NCI-H446 treated with DMSO at 0.1 percent for 48 hours (cell line): ENCODE measurements around the gene SLC39A10.
A peak's percentile ranks its signal among the peaks of the same experiment; 100 is the strongest.
"Not testable (repeated sequence)": the region's sequence is repeated elsewhere in the genome, so short reads cannot be mapped to it uniquely, and the experiment has no call there.

Experiments used
- DNase-seq: peaks from one replicate; lab custom pipeline; 2025; lab: John Stamatoyannopoulos, UW

SLC39A10 gene

DNA sequence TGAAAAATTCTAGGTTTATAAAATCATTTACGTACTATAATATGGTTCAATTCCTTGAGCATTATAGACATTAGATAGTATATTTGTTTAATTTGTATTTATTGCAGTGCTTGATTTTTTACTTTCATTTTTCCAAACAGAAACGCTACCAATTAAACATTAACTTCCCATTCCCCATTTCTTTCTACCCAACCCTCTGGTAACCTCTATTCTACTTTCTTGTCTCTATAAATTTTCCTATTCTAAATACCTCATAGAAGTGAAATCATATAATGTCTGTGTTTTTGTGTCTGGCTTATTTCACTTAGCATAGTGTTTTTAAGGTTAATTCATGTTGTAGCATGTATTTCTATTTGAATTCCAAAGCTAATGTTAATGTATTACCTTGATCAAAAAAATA, 11.6 kb upstream of the SLC39A10 start:
- DNase-seq: no peak

DNA sequence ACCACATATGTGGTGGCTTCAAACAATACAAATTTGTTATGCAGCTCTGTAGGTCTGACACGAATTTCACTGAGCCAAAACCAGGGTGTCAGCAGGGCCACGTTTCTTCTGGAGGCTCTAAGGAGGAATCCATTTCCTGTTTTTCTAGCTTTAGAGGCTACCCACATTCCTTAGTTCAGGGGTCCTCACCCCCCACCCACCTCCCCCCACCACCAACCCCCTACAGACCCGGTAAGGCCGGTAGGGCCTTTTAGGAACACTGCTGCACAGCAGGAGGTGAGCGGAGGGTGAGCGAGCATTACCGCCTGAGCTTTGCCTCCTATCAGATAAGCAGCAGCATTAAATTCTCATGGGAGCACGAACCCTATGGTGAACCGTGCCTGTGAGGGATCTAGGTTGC, 10.6 kb upstream of the SLC39A10 start:
- DNase-seq: no peak

DNA sequence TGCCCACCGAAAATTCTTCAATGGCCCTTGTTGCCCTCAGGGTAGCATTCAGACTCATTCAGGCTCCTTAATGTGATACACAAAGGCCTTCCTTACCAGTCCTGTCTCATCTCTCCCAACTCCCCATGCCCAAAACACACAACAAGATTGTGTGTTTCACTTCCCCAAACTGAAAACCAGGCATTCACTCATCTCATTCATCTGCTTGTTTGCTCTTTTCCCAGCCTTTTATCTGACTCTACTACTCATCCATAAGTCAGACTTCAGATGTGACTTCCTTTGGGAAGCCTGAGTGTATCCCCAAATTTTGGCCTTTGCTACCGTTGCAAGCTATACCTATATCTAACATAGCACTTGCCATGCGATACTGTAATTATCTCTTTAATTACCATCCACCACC, 9.7 kb upstream of the SLC39A10 start:
- no peak for DNase-seq

DNA sequence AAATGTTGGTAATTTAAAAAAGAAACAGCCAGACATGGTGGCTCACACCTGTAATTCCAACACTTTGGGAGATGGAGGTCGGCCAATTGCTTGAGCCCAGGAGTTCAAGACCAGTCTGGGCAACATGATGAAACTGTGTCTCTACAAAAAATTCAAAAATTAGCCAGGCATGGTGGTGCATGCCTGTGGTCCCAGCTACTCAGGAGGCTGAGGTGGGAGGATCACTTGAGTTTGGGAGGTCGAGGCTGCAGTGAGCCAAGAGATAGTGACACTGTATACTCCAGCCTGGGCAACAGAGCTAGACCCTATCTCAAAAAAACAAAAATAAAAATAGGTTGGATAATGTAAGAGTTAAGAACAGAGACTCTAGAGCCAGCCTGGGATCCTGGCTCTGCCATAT, 8.7 kb upstream of the SLC39A10 start:
- not testable (repeated sequence) for DNase-seq

DNA sequence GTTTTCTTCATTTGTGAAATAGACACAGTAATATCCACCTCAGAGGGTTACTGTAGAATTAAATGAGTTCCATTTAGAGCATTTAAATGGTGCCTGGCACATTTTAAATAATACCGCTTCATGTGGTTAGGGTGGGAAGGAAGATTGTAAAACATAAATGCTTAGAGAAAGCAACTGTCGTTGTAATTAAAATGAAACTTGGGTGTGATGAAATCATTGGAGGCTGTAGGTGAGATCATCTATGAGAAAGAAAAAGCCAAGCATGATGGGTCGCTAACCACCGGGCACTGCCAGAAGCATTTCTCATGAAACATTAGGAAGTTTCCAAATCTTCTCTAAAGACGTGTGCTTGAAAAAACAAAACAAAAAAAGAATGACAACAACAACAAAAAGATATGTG, 8.2 kb upstream of the SLC39A10 start:
- no peak for DNase-seq

DNA sequence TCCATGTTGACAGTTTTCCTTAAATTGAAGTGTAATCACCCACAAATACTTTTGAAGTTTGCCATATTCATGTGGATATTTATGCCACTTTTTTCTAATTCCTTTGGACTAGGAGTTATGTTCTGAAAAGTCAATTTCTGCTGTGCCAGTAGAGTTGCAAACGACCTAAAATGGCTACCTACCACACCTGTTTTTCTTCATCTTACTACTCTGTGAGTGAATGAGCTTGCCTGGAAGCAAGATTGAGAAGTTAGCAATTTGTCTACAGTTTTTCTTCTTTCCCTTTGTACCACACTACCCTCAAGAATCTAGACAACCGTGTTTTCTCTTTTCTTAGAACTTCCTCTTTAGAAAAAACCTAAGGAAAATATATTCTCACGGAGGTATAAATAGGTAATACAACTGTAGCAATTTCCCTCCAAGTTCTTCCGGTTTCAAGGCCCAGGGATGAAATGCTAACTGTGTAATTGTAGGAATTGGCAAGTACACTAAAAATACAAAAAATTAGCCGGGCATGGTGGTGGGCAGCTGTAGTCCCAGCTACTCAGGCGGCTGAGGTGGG, 7.3 kb upstream of the SLC39A10 start:
- DNase-seq: no peak

DNA sequence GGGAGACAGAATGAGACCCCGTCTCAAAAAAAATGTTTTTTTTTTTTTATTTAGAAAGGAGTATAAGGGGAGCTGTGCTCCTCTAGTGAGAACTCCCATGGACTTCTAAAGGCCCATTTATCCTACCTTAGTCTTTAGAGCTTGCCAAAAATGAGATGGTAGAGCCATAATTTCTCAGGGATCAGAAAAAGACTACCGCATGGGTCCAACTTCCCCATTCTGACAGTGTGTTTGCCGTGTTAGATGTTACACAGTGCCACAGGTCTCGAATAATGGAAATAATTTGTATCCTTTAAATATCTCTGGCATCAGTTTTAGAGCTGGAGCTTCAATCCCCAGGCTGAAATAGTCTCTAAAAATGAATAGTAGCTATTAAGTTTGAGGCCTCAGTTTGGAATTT, 6.0 kb upstream of the SLC39A10 start:
- no peak for DNase-seq

DNA sequence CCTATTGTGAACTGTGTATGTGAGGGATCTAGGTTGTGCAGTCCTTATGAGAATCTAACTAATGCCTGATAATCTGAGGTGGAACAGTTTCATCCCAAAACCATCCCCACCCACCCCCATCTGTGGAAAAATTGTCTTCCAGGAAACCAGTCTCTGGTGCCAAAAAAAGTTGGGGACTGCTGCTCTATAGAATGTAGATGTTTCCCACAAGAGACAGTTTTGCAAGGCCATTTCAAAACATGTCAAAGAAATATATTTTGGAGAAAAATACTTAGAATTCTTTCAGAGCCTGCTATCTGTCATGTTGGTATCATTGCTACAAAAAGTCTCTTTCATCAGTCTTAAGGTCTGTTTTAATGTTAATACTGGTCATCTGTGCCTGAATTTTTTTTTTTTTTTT, 4.1 kb upstream of the SLC39A10 start:
- no peak for DNase-seq

DNA sequence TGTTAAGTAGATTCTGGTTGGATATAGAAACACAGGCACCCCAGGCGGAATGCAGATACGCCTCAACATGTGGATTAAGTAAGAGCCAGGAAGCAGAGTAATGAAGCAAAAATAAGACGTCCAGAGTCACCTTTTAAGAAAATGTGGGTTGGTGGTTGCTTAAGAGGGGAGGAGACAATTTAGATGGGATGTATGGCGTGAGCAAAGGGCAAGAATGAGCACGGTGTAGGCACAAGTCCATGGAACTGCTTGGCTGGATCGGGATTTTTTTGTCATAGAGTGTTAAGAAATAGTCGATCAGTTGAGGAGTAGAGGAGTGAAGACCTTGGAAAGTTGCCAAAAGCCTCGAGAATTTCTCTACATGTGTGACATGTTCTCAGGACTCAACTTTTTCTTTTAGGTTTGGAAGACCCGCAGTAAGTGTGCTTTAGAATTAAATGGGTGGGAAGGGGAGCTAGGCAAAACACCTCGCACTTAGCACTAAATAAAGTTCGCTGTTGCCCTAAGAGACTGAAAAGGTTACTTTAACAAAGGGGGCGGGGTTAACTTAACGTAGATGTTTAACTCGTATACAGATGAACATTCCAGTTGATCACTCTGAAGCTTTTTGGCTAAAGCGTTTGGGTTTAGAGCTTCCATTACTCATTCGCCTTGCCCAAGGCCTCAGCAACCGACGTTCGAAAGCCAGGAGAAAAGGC, 716 bp upstream of the SLC39A10 start:
- no peak for DNase-seq

DNA sequence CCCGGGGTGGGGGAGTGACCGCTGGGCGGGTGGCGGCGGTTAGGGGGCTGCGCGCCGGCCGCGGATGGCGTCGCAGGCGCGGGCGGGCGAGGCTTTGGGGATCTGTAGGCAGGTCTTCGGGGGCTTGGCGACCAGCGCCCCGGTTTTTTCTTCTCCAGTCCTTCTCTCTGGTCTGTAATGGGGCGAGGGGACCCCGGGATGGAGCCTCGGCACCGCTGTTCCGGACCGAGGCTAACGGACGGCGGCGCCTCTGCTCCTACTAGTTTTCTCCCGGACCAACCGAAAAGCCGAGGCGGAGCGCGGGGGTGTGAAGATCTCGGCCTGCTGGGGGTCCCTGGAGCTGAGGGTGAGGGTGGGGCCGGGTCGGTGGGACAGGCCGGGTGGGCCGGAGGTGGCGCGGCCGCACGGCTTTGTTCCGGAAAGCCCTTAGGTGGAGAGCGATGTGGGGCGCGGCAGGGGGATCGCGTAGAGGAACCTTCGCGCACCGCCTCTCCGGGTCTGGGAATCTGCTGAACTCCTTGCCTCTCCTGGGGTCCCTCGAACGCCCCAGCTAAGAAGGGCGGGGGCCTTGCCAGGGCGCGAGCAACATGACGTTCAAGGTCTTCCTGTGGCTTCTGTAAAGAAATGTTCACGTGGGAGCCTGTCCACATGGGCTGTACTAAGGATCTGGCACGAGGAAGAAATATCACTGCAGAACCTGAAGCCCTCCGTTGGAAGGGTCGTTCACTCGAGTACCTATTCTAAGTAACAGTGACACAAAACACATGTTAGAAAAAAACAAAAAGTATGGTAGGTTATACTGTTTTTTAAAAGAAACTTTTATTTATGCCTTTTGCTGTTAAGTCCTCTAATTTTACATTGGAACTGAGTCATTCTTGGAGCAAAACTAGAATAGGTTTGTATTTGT, 861 bp downstream of the SLC39A10 start:
- peak; percentile 66 for DNase-seq

DNA sequence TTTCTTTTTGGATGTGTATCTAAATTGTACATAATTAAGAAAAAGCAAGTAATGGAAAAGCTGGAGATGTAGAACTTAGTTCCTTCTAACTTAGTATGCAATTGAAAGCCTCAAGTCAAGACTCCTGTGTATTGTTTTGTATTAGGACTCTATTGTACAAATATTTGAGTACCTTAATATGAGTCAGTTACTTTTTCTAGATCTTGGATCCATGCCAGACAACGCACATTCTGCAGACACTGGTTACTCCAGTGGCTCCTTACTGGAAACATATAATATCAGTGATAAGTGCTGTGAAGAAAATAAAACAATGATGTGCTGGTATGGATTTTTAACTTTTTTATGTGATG, 1.5 kb downstream of the SLC39A10 start:
- DNase-seq: peak; percentile 30

DNA sequence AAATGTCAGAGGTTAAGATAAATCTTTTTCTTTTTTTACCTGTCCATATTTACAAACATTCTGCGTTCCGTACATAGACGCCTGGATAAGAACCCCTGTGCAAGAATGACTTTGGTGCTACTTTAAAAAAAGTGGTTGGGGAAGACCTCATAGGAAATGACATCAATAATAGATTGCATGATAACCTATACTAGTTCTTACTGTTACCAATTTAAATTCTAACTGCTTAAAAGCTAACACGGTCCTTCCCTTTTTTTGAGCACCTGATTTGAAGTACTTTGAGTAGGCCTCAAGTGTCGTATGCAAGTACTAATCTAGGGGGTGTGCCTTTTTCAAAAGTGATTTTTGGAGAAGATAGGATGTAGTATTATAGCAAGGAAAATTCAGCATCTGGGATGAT, 2.1 kb downstream of the SLC39A10 start:
- DNase-seq: no peak

DNA sequence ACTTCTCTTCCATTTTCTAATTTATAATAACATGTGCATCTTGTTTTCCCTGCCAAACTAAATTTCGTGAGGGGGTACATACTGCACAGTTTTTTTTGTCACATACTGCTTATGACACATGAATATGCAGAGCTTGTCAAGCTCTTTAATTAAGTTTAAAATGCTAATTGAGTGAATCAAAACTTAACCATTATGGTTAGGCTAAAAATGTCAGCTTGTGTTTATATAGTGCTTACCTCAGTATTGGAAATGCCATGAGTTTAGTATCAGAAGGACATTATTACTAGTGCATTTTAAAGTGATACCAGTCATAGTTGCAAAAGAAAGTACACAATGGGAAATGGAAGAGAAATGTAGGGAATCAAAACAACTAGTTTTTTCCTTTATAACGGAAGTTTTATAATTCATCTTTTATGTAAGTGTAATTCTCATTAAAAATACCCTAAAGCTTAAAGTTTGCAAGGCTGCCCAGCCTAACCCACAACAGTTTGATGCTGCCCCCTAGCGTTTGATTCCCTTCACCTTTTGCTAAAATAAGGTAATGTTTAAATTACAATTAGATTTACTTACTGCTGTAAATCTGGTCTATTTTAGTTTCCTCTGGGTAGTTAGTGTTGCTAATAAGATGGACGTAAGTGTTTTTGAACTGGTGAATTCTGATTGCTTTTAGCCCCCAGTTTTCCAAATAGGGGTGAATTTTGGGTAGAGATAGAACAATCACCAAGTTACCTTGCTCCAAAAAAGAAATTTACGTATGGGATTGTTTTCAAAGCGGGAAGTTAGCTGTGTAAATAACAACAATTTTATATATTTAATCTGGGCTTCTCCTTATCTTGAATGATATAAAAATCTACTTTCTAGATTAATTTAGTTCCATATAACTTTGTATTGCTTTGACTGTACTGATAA, 3.2 kb downstream of the SLC39A10 start:
- peak; percentile 31 for DNase-seq

DNA sequence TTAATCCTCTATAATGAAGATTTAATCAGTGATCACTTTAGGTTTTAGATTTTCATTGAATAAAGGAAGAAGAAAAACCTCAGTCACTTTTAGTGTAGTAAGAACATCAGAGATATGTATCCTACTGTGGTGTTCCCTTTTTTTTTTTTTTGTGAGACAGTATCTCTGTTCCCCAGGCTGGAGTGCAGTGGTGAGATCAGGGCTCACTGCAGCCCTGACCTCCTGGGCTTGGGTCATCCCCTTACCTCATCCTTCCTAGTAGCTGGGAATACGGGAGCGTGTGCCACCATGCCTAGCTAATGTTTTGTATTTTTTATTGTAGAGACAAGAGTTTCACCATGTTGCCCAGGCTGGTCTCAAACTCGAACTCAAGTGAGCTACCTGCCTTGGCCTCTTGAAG, 5.1 kb downstream of the SLC39A10 start:
- no peak for DNase-seq

DNA sequence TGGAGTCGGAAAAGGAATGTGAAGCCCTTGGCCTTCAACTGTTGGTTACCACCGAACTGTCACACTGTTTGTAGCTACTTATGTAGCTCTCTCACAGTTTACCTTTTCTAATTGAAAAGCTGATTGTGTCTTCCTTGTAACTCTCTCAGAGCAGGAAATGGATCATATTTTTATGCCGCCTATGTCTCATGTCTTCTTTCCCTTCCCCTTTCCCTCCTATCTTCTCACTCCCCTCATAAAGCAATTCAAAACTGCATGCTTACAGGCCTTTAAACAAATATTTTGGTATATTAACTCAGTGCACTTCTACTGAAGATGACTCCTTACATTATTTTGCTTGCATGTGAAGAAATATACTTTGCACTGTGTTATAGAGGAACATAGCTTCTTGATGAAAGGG, 6.0 kb downstream of the SLC39A10 start:
- DNase-seq: no peak

DNA sequence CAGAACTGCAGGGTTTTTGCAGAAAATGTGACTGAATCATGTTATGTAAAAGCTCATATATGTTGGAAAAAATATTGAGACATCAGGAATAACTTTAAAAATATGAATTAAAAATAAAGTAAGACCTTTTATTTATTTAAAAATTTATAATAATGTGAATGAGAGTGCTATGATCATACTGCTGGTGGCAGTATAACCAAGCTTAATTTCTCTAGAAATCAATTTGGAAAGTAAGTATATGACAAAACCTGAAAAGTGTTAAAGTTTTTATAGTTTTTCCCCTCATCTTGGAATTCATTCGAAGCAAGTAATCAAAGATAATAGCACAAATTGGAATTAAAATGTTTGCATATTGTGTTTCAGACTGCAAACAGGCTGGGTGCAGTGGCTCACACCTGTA, 7.5 kb downstream of the SLC39A10 start:
- no peak for DNase-seq

DNA sequence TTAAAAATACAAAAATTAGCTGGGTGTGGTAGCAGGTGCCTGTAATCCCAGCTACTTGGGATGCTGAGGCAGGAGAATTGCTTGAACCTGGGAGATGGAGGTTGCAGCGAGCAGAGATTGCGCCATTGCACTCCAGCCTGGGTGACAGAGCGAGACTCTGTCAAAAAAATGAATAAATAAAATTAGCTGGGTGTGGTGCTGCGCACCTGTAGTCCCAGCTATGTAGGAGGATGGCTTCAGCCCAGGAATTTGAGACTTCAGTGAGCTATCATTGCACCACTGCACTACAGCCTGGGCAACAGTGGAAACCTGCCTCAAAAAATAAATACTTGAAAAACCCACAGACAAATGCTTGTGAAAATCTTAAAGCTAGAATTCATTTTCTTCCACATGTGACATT, 8.1 kb downstream of the SLC39A10 start:
- DNase-seq: not testable (repeated sequence)

DNA sequence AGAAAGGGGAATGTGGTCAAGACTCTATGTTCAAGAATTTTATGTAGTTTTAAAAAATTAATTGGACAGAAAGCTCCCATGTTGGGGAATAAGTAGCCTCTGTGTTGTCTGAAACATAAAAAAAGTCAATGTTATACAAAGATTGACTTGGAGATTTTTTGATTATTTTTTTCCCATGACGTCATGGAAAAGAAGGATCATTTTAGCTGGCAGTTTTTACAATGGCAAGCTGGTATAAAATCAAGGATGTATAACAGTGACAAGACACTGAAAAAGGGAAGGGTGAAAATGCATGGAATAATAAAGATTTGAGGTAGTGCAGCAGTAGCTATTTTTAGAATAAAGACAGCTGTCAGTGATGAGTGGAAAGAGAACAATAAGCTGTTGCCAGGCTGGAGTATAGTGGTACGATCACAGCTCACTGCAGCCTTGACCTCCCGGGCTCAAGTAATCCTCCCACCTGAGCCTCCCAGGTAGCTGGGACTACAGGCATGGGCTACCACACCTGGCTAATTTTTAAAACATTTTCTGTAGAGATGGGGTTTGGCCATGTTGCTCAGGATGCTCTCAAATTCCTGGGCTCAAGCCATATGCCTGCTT, 9.2 kb downstream of the SLC39A10 start:
- DNase-seq: no peak

DNA sequence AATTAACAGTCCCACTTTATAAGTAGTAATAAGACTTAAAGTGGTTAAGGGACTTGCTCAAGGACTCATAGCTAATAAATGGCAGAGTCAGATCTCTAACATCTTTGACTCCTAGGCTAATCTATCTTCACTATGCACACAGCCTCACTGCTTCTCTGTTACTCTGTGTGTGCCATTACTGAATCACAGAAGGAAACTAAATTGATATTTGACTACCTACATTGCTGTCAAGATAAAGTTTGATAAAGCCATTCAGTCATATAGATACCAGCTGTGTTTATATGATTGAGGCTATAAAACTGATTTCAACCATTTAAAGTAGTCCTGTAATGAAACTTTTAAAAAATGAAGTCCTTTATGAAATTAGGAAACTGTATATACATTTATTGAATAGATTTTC, 10.9 kb downstream of the SLC39A10 start:
- no peak for DNase-seq

DNA sequence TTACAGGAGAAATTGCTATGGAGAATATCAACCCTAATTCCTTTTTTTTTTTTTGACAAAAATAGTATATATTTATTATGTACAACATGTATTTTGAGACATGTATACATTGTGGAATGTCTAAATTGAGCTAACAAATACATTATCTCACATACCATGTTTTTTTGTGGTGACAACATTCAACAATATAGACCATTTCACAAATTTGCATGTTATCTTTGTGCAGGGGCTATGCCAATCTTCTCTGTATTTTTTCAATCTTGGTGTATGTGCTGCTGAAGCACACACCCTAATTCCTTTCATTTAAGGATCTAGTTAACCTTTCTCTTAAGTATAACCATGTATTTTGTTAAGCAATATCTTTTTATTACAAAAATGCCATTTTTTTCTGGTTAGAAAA, 13.2 kb downstream of the SLC39A10 start:
- DNase-seq: no peak

DNA sequence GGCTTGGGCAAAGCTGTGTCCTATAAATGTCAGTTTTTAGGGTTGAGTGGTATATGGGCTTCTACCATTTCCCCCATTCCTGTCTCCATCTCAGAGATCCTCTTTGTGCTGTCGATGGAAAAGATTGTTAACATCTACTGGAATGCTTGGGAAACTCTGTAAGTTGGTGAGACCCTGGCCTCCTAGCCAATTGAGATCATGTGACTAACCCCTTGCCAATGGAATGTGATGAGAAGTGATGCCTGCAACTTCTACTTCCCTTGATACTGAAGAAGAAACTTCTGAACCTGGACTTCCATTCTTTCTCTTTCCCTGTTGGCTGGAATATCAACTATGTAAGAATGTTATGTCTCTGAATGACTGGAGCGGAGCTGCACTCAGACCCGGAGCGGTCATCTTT, 14.5 kb downstream of the SLC39A10 start:
- DNase-seq: no peak

DNA sequence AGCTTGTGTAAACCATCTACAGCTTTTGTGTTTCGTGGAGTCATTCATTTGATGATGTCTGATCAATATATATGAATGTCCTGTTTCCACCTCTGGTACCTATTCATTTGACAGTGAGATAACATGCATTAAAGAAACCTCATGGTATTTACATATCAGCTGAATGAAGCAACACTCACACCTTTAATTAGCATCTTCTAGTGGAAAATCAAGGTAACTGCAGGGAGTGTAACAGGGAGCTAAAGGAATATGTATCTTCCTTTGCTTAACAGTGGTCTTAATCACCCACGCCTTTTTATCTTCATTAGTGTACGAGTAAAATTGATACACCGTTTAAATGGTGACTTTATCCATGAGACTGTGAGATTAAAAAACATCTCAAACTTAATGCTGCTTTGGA, 15.6 kb downstream of the SLC39A10 start:
- no peak for DNase-seq
